Testis (tissue), 3 donors: Measurements from ENCODE around the gene NFKBIA. TPM values are rescaled to one million over a fixed set of nuclear protein-coding genes. Genes with fewer than 3 reads are reported as not detected.

Source experiments
- DNase-seq: peaks from one replicate; pipeline ENCODE4 v3.0.0-alpha.2; 2019
- H3K27ac ChIP-seq, 2 donors: fragments of 200-600 bp; sonication (generic); one replicate each; pipeline ENCODE4 v1.5.1; 2019
- H3K27me3 ChIP-seq: fragments of 200-600 bp; sonication (generic); one replicate; pipeline ENCODE4 v1.5.1; 2019
- H3K36me3 ChIP-seq: fragments of 200-600 bp; sonication (generic); one replicate; pipeline ENCODE4 v1.5.1; 2017; ENCODE audit warnings: low read depth; ENCODE audit errors: missing control alignments
- H3K4me1 ChIP-seq: fragments of 200-600 bp; sonication (generic); one replicate; pipeline ENCODE4 v1.5.1; 2019
- H3K4me3 ChIP-seq, 2 donors: fragments of 200-600 bp; sonication (generic); one replicate each; pipeline ENCODE4 v1.5.1; 2017 to 2019
- H3K9me3 ChIP-seq: fragments of 200-600 bp; sonication (generic); one replicate; pipeline ENCODE4 v1.5.1; 2017
- CTCF ChIP-seq, 3 experiments: fragments of 450-650 bp in 2 of 3; fragments of 200-600 bp in 1 of 3; sonication (generic) in 1 of 3; IDR thresholded peaks; one replicate each; pipeline ENCODE4 v1.5.1; 2016 to 2019; ENCODE audit warnings: antibody characterized with exemption in 3 of 3, mild to moderate bottlenecking in 2 of 3, moderate library complexity in 1 of 3
- POLR2A ChIP-seq: fragments of 450-650 bp; IDR thresholded peaks from one replicate; pipeline ENCODE4 v1.6.1; 2017; ENCODE audit warnings: antibody characterized with exemption, mild to moderate bottlenecking, moderate library complexity
- WGBS, 2 donors: methylation state at CpG; one replicate each; pipeline ENCODE4 v1.1.5; 2018; 5-methylcytosine and 5-hydroxymethylcytosine counted together
- intact Hi-C: fragments of 100-400 bp; cut with DNase I; formaldehyde crosslinking; loops from one replicate; pipeline ENCODE4 v1.15.1; 2023; ENCODE audit warnings: low total_unique reads
- polyA plus RNA-seq: library from polyadenylated mRNA; stranded (reverse); fragments of 350-450 nt; fragmentation: Illumina TruSeq; extraction: RNeasy Lipid Tissue Mini Kit (QIAGEN cat#74804); gene quantifications from one replicate; pipeline ENCODE4 v1.2.3, GENCODE V29; 2014; ENCODE audit warnings: low read depth, low replicate concordance; ENCODE audit not compliant: insufficient read depth
- total RNA-seq, 2 donors: library from RNA; depleted of rRNA; stranded (reverse); fragments of >200 nt; gene quantifications; one replicate each; pipeline ENCODE4 v1.2.3, GENCODE V29; 2016

The NFKBIA gene
- total and polyA plus RNA-seq, 3 donors from 2014 or later: 64.7 to 171 (median 154) TPM

- no peaks in the 10 kb centered on the region for H3K36me3 ChIP-seq
- 35 to 44% methylated on average over 14 of the region's 14 CpGs for WGBS, 2 donors
- peak overlapping the region; percentile 92 to 96 for H3K4me3 ChIP-seq
- H3K9me3 ChIP-seq: no peaks in the 10 kb centered on the region
- no peaks in the 10 kb centered on the region for H3K27me3 ChIP-seq
- intact Hi-C loops: loop anchor here (10.0 kb wide), 1 partner anchor 188 kb away; no protein-coding TSS in a partner anchor
- DNase-seq: no peak
- TF ChIP-seq POLR2A (no peak), CTCF (IDR thresholded peaks at IDR 0.05) (no peak)
- H3K4me1 ChIP-seq: peaks cover 33% of the 10 kb centered on the region
- peak overlapping the region; percentile 96 to 99 for H3K27ac ChIP-seq
Measured at GRCh38 chr14:35402323-35403113, 2.0 kb downstream of the NFKBIA start.

- no peaks in the 10 kb centered on the region for H3K36me3 ChIP-seq
- H3K9me3 ChIP-seq: no peaks in the 10 kb centered on the region
- H3K4me1 ChIP-seq: peaks cover 30% of the 10 kb centered on the region
- peak overlapping the region; percentile 92 to 96 for H3K4me3 ChIP-seq
- WGBS, 2 donors: 43 to 57% methylated on average over 14 of the region's 14 CpGs
- H3K27me3 ChIP-seq: no peaks in the 10 kb centered on the region
- no peak for TF ChIP-seq POLR2A
- TF ChIP-seq CTCF (IDR thresholded peaks at IDR 0.05): no peak
- peak overlapping the region; percentile 96 to 99 for H3K27ac ChIP-seq
- DNase-seq: no peak
- intact Hi-C loops: loop anchor here (10.0 kb wide), 1 partner anchor 187 kb away; no protein-coding TSS in a partner anchor
Measured at GRCh38 chr14:35401422-35402265, 2.9 kb downstream of the NFKBIA start.

GRCh38 chr14:35400648-35401421 is 3.7 kb downstream of the NFKBIA start:
- Histone ChIP-seq H3K27me3 (no peaks in the 10 kb centered on the region), H3K4me3 (peak overlapping the region in 1 of 2 donors; percentile 92), H3K4me1 (peaks cover 27% of the 10 kb centered on the region), H3K9me3 (no peaks in the 10 kb centered on the region), H3K36me3 (no peaks in the 10 kb centered on the region), H3K27ac (peak overlapping the region; percentile 96 to 99)
- DNase-seq: no peak
- intact Hi-C loops: loop anchor here (10.0 kb wide), 1 partner anchor 186 kb away; no protein-coding TSS in a partner anchor
- TF ChIP-seq CTCF (IDR thresholded peaks at IDR 0.05): no peak
- no peak for TF ChIP-seq POLR2A
- 58 to 72% methylated on average over 10 of the region's 10 CpGs for WGBS, 2 donors

GRCh38 chr14:35399083-35399937 is 5.2 kb downstream of the NFKBIA start:
- H3K4me1 ChIP-seq: peaks cover 24% of the 10 kb centered on the region
- intact Hi-C loops: no loop called here
- no peaks in the 10 kb centered on the region for H3K36me3 ChIP-seq
- no peaks in the 10 kb centered on the region for H3K27me3 ChIP-seq
- no peak overlapping the region for H3K4me3 ChIP-seq
- DNase-seq: no peak
- H3K9me3 ChIP-seq: no peaks in the 10 kb centered on the region
- no peak for TF ChIP-seq POLR2A
- H3K27ac ChIP-seq: peak overlapping the region in 1 of 2 donors; percentile 86
- WGBS, 2 donors: 90 to 91% methylated on average over 15 of the region's 15 CpGs
